K562 (cell line): ENCODE measurements around the gene ESR2. TPM values are rescaled to one million over a fixed set of nuclear protein-coding genes. Genes with fewer than 3 reads are reported as not detected.

Experiments used
- CXXC5 ChIP-seq: fragments of 250-450 bp; sonication (Bioruptor Pico); IDR thresholded peaks from 2 replicates; pipeline ENCODE4 v1.8.0; 2022; ENCODE audit warnings: inconsistent platforms, mild to moderate bottlenecking, moderate library complexity
- DNMT1 ChIP-seq: fragments of 450-650 bp; IDR thresholded peaks from 2 replicates; pipeline ENCODE4 v1.6.1; 2016; ENCODE audit warnings: antibody characterized with exemption, mild to moderate bottlenecking
- EZH2 ChIP-seq: IDR thresholded peaks from 2 replicates; pipeline ENCODE4 v1.6.1; 2012; ENCODE audit warnings: low read depth, mild to moderate bottlenecking, inconsistent platforms, low read length, borderline replicate concordance
- LCOR ChIP-seq: sonication (generic); formaldehyde crosslinking; IDR thresholded peaks from 2 replicates; pipeline ENCODE4 v1.8.0; 2022; ENCODE audit warnings: mild to moderate bottlenecking, missing genetic modification reagents
- MAX ChIP-seq: sonication (generic); formaldehyde crosslinking; IDR thresholded peaks from 2 replicates; pipeline ENCODE4 v1.9.0; 2022; ENCODE audit warnings: mild to moderate bottlenecking, missing genetic modification reagents
- NFIX ChIP-seq: fragments of 250-450 bp; sonication (Bioruptor Pico); IDR thresholded peaks from 2 replicates; pipeline ENCODE4 v1.4.0; 2020; ENCODE audit warnings: low read depth, mild to moderate bottlenecking, moderate library complexity
- POLR2B ChIP-seq: fragments of 450-650 bp; IDR thresholded peaks from 2 replicates; pipeline ENCODE4 v1.6.1; 2018; ENCODE audit warnings: low read depth; ENCODE audit not compliant: partially characterized antibody
- TAF15 ChIP-seq: fragments of 200-400 bp; formaldehyde crosslinking; IDR thresholded peaks from 2 replicates; pipeline ENCODE4 v1.6.1; 2017; ENCODE audit warnings: mild to moderate bottlenecking, low read depth, low read length, moderate library complexity
- TFAM ChIP-seq: fragments of 250-450 bp; sonication (Bioruptor Pico); conservative IDR thresholded peaks from 2 replicates; pipeline ENCODE4 v1.5.0; 2021; ENCODE audit warnings: mild to moderate bottlenecking, moderate library complexity
- XRCC3 ChIP-seq: fragments of 450-650 bp; IDR thresholded peaks from 2 replicates; pipeline ENCODE4 v1.6.1; 2017; ENCODE audit warnings: mild to moderate bottlenecking, moderate library complexity
- ZBTB7A ChIP-seq: IDR thresholded peaks from 2 replicates; pipeline ENCODE4 v1.6.1; 2011; ENCODE audit warnings: low read depth, mild to moderate bottlenecking, low read length, moderate library complexity, borderline replicate concordance; ENCODE audit not compliant: control insufficient read depth
- ZFPM2 ChIP-seq: fragments of 250-450 bp; sonication (Bioruptor Pico); IDR thresholded peaks from 2 replicates; pipeline ENCODE4 v1.5.1; 2022; ENCODE audit warnings: mild to moderate bottlenecking
- ZNF217 ChIP-seq: sonication (generic); formaldehyde crosslinking; IDR thresholded peaks from 2 replicates; pipeline ENCODE4 v1.8.0; 2022; ENCODE audit warnings: mild to moderate bottlenecking, missing genetic modification reagents
- ZNF444 ChIP-seq: fragments of 250-450 bp; sonication (Bioruptor Pico); IDR thresholded peaks from 2 replicates; pipeline ENCODE4 v1.4.0; 2020; ENCODE audit warnings: mild to moderate bottlenecking, moderate library complexity
- ZNF778 ChIP-seq: fragments of 450-650 bp; formaldehyde crosslinking; IDR thresholded peaks from 2 replicates; pipeline ENCODE4 v1.4.0; 2020; ENCODE audit warnings: mild to moderate bottlenecking, moderate library complexity
- ZNF830 ChIP-seq: fragments of 250-450 bp; sonication (Bioruptor Pico); IDR thresholded peaks from 2 replicates; pipeline ENCODE4 v1.5.0; 2021; ENCODE audit warnings: mild to moderate bottlenecking
- polyA plus RNA-seq, 8 experiments: library from polyadenylated mRNA; depleted of rRNA in 4 of 8; stranded (reverse) in 5 of 8; unstranded in 3 of 8; fragments of >200 nt; fragmentation: Nextera tagmentation in 2 of 8; fragmentation: Illumina TruSeq in 1 of 8; extraction: Ambion mirVana in 2 of 8; extraction: Trizol in 1 of 8; gene quantifications; 2 replicates each; pipeline versions ENCODE4 v1.2.1 to v1.2.3, GENCODE V29; 2011 to 2014; ENCODE audit warnings: inconsistent platforms in 1 of 8, missing spikeins in 1 of 8
- total RNA-seq, 7 experiments: library from RNA; depleted of rRNA in 6 of 7; stranded (reverse); fragments of >200 nt in 6 of 7; fragmentation: Illumina TruSeq in 2 of 7; extraction: Trizol in 2 of 7; gene quantifications; 2 replicates each; pipeline versions ENCODE4 v1.2.1 to v1.2.3, GENCODE V29; 2011 to 2021; ENCODE audit warnings: low replicate concordance in 1 of 7
- TF ChIP-seq, protein P1 (sequence below), 2 experiments: IDR thresholded peaks; 2 replicates each; pipeline ENCODE4 v1.6.1; 2011; ENCODE audit warnings: borderline replicate concordance in 1 of 2, control low read depth in 1 of 2, low read depth in 1 of 2, low read length in 1 of 2, mild to moderate bottlenecking in 1 of 2, mixed read lengths in 1 of 2, moderate library complexity in 1 of 2; ENCODE audit not compliant: insufficient read depth in 1 of 2, insufficient read length in 1 of 2, poor library complexity in 1 of 2, severe bottlenecking in 1 of 2; ENCODE audit errors: extremely low read depth in 1 of 2
- TF ChIP-seq, protein P2 (sequence below): fragments of 250-450 bp; sonication (Bioruptor Pico); IDR thresholded peaks from 2 replicates; pipeline ENCODE4 v1.8.0; 2022; ENCODE audit warnings: inconsistent platforms, mild to moderate bottlenecking, moderate library complexity, borderline replicate concordance
- TF ChIP-seq, protein P3 (sequence below): IDR thresholded peaks from 2 replicates; pipeline ENCODE4 v1.6.1; 2014; ENCODE audit warnings: antibody characterized with exemption
- TF ChIP-seq, protein P4 (sequence below): fragments of 450-650 bp; conservative IDR thresholded peaks from 2 replicates; pipeline ENCODE4 v1.6.1; 2016; ENCODE audit warnings: missing genetic modification characterization, low read depth, mild to moderate bottlenecking, missing compliant biosample characterization, moderate library complexity
- TF ChIP-seq, protein P5 (sequence below): sonication (generic); formaldehyde crosslinking; IDR thresholded peaks from 2 replicates; pipeline ENCODE4 v1.5.0; 2020; ENCODE audit warnings: missing genetic modification reagents

The ESR2 gene
- total and polyA plus RNA-seq, 9 of the 15 experiments (the other 6 are each of a cell fraction or from before 2014, with no cell fraction given) = 0.07 to 3.8 (median 2.0) TPM

- peak; percentile 68; the same call in 1 of the 2 replicates for TF ChIP-seq MAX
- TF ChIP-seq XRCC3 = no peak
- TF ChIP-seq ZBTB7A = no peak
- TF ChIP-seq TFAM = no peak
- peak; percentile 80 for TF ChIP-seq CXXC5 (CRISPR knock-in tag)
- TF ChIP-seq NFIX (CRISPR knock-in tag) = no peak
- TF ChIP-seq EZH2 = no peak
- TF ChIP-seq ZNF444 (CRISPR knock-in tag) = no peak
- no peak for TF ChIP-seq ZNF778 (CRISPR knock-in tag)
- TF ChIP-seq POLR2B = peak; percentile 68
- no peak for TF ChIP-seq ZNF217 (CRISPR knock-in tag)
- no peak for TF ChIP-seq ZFPM2 (CRISPR knock-in tag)
- TF ChIP-seq TAF15 = no peak
- TF ChIP-seq, protein P1, sequence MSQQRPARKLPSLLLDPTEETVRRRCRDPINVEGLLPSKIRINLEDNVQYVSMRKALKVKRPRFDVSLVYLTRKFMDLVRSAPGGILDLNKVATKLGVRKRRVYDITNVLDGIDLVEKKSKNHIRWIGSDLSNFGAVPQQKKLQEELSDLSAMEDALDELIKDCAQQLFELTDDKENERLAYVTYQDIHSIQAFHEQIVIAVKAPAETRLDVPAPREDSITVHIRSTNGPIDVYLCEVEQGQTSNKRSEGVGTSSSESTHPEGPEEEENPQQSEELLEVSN (IDR thresholded peaks at IDR 0.05; ENCODE audit: borderline replicate concordance in 1 of 2, extremely low read depth in 1 of 2, insufficient read depth in 1 of 2, insufficient read length in 1 of 2, low read depth in 1 of 2, low read length in 1 of 2, poor library complexity in 1 of 2, severe bottlenecking in 1 of 2) = peak; percentile 60 to 86
- TF ChIP-seq, protein P2, sequence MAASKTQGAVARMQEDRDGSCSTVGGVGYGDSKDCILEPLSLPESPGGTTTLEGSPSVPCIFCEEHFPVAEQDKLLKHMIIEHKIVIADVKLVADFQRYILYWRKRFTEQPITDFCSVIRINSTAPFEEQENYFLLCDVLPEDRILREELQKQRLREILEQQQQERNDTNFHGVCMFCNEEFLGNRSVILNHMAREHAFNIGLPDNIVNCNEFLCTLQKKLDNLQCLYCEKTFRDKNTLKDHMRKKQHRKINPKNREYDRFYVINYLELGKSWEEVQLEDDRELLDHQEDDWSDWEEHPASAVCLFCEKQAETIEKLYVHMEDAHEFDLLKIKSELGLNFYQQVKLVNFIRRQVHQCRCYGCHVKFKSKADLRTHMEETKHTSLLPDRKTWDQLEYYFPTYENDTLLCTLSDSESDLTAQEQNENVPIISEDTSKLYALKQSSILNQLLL (CRISPR knock-in tag) = no peak
- TF ChIP-seq, protein P3, sequence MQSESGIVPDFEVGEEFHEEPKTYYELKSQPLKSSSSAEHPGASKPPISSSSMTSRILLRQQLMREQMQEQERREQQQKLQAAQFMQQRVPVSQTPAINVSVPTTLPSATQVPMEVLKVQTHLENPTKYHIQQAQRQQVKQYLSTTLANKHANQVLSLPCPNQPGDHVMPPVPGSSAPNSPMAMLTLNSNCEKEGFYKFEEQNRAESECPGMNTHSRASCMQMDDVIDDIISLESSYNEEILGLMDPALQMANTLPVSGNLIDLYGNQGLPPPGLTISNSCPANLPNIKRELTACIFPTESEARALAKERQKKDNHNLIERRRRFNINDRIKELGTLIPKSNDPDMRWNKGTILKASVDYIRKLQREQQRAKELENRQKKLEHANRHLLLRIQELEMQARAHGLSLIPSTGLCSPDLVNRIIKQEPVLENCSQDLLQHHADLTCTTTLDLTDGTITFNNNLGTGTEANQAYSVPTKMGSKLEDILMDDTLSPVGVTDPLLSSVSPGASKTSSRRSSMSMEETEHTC = no peak
- TF ChIP-seq ZNF830 (CRISPR knock-in tag) = no peak
- TF ChIP-seq, protein P4, sequence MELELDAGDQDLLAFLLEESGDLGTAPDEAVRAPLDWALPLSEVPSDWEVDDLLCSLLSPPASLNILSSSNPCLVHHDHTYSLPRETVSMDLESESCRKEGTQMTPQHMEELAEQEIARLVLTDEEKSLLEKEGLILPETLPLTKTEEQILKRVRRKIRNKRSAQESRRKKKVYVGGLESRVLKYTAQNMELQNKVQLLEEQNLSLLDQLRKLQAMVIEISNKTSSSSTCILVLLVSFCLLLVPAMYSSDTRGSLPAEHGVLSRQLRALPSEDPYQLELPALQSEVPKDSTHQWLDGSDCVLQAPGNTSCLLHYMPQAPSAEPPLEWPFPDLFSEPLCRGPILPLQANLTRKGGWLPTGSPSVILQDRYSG (tag) = no peak
- TF ChIP-seq, protein P5, sequence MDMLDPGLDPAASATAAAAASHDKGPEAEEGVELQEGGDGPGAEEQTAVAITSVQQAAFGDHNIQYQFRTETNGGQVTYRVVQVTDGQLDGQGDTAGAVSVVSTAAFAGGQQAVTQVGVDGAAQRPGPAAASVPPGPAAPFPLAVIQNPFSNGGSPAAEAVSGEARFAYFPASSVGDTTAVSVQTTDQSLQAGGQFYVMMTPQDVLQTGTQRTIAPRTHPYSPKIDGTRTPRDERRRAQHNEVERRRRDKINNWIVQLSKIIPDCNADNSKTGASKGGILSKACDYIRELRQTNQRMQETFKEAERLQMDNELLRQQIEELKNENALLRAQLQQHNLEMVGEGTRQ = no peak
- TF ChIP-seq LCOR = no peak
- TF ChIP-seq DNMT1 = no peak
Observed at GRCh38 chr14:64338616-64339316, 44.6 kb upstream of the ESR2 start (continued).
